CD8-positive, alpha-beta memory T cell (primary cell): Measurements from ENCODE around the gene CLSTN1. TPM values are rescaled to one million over a fixed set of nuclear protein-coding genes. Genes with fewer than 3 reads are reported as not detected.

Source experiments
- CTCF ChIA-PET: fragments of 350-600 bp; sonication (Branson Sonifier 250); formaldehyde crosslinking; loops from one replicate; lab custom pipeline; 2021; ENCODE audit warnings: antibody characterized with exemption; lab: Charles Lee
- POLR2A ChIA-PET: fragments of 350-600 bp; sonication (Branson Sonifier 250); formaldehyde crosslinking; loops from one replicate; lab custom pipeline; 2021; ENCODE audit warnings: antibody characterized with exemption; lab: Charles Lee
- DNase-seq, 5 donors: peaks; one replicate each; pipeline versions ENCODE4 v3.0.0 to v3.0.0-alpha.2; 2020 to 2022; ENCODE audit warnings: mixed read lengths in 1 of 5
- H3K27ac ChIP-seq: one replicate; pipeline ENCODE4 v1.7.0; 2013; ENCODE audit warnings: low read depth, mild to moderate bottlenecking, low read length, moderate library complexity
- H3K27me3 ChIP-seq: 2 replicates; pipeline ENCODE4 v1.7.0; 2013; ENCODE audit warnings: low read length, mild to moderate bottlenecking; ENCODE audit not compliant: insufficient read depth, poor library complexity, severe bottlenecking
- H3K36me3 ChIP-seq: 2 replicates; pipeline ENCODE4 v1.7.0; 2013; ENCODE audit warnings: mild to moderate bottlenecking, low read length, moderate library complexity; ENCODE audit not compliant: insufficient read depth
- H3K4me1 ChIP-seq: 2 replicates; pipeline ENCODE4 v1.7.0; 2013; ENCODE audit warnings: mild to moderate bottlenecking, low read length, moderate library complexity; ENCODE audit not compliant: insufficient read depth
- H3K4me3 ChIP-seq: 2 replicates; pipeline ENCODE4 v1.7.0; 2013; ENCODE audit warnings: mild to moderate bottlenecking, low read length
- H3K9me3 ChIP-seq: 2 replicates; pipeline ENCODE4 v1.7.0; 2013; ENCODE audit warnings: mild to moderate bottlenecking, low read length
- H3K27ac Mint-ChIP-seq, 8 donors: one replicate each; pipeline ENCODE4 v1.8.0; 2020 to 2021; ENCODE audit warnings: mixed read lengths in 8 of 8, mild to moderate bottlenecking in 6 of 8, inconsistent platforms in 3 of 8, moderate library complexity in 3 of 8
- H3K27me3 Mint-ChIP-seq, 2 donors: one replicate each; pipeline ENCODE4 v1.8.0; 2020 to 2021; ENCODE audit warnings: mixed read lengths in 2 of 2, mild to moderate bottlenecking in 1 of 2, moderate library complexity in 1 of 2
- H3K36me3 Mint-ChIP-seq, 3 donors: one replicate each; pipeline ENCODE4 v1.8.0; 2020 to 2021; ENCODE audit warnings: mixed read lengths in 3 of 3, inconsistent platforms in 1 of 3, mild to moderate bottlenecking in 1 of 3
- H3K4me1 Mint-ChIP-seq, 3 donors: one replicate each; pipeline ENCODE4 v1.8.0; 2020 to 2021; ENCODE audit warnings: mixed read lengths in 3 of 3, inconsistent platforms in 1 of 3, mild to moderate bottlenecking in 1 of 3
- H3K4me3 Mint-ChIP-seq, 7 donors: one replicate each; pipeline ENCODE4 v1.8.0; 2020 to 2021; ENCODE audit warnings: mixed read lengths in 7 of 7, mild to moderate bottlenecking in 6 of 7, moderate library complexity in 4 of 7, inconsistent platforms in 2 of 7
- H3K9me3 Mint-ChIP-seq, 5 donors: one replicate each; pipeline ENCODE4 v1.8.0; 2020 to 2022; ENCODE audit warnings: mixed read lengths in 5 of 5, mild to moderate bottlenecking in 3 of 5, moderate library complexity in 2 of 5, inconsistent platforms in 1 of 5
- polyA plus RNA-seq: library from polyadenylated mRNA; unstranded; fragments of 300-500 nt; fragmentation: Illumina TruSeq; gene quantifications from one replicate; pipeline ENCODE4 v1.2.3, GENCODE V29; 2021
- total RNA-seq, 2 experiments: library from RNA; stranded (reverse); gene quantifications; one replicate each; pipeline ENCODE4 v1.2.3, GENCODE V29; 2021

CLSTN1 gene
- total and polyA plus RNA-seq, 3 experiments from 2014 or later = 38.4 to 48.2 (median 40.8) TPM

DNA sequence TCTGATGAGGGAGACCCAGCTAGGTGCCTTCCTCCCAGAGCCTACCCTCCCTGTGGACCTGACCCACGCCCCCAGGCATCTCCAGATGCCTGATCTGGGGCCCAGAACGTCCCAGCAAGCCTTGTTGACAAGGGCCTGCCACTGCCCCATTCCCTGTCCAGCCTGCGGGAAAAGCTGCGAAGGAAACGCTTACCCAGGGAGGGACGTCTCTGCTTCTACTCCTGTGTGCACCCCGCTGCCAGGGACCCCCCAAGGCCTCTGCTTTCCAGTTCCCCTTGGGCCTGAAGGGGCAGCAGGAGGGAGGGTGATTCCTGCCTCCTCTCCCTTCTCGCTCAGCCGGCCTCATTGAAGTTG lies 11.6 kb upstream of the CLSTN1 start:
- Mint-ChIP-seq H3K36me3 (no peaks in the 10 kb centered on the region), H3K27ac (no peak overlapping the region)
- CTCF ChIA-PET = no interaction called here

DNA sequence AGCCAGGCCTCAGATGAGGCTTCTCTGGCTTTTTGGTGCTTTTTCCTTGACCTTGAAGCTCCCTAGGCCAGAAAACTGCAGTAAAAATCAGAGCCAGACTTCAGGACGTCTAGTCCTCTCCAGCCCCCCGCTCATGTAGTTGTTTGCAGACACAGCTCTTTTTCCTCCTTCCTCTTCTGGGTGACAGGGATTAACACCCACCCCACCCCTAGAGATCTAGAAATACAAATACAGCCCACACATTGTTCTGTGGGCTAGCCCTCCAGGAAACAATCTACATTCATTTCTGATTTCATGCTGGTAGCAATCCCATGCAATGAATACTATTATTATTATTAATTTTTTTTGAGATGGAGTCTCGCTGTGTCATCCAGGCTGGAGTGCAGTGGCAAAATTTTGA lies 9.9 kb upstream of the CLSTN1 start:
- H3K27ac ChIP-seq = no peak overlapping the region
- ChIA-PET POLR2A (no interaction called here), CTCF (no interaction called here)
- Mint-ChIP-seq H3K4me3 (no peak overlapping the region), H3K9me3 (no peaks in the 10 kb centered on the region), H3K4me1 (peaks cover 1 to 9% (median 4%) of the 10 kb centered on the region in 3 donors), H3K27ac (peak overlapping the region in 1 of 8 donors; percentile 38), H3K27me3 (no peaks in the 10 kb centered on the region), H3K36me3 (no peaks in the 10 kb centered on the region)
- DNase-seq = no peak
- H3K9me3 ChIP-seq = no peaks in the 10 kb centered on the region
- no peaks in the 10 kb centered on the region for H3K27me3 ChIP-seq
- no peaks in the 10 kb centered on the region for H3K36me3 ChIP-seq
- H3K4me1 ChIP-seq = no peaks in the 10 kb centered on the region
- H3K4me3 ChIP-seq = no peak overlapping the region

More for the DNA sequence above, 11.6 kb upstream of the CLSTN1 start:
- Histone ChIP-seq H3K4me3 (no peak overlapping the region), H3K27ac (no peak overlapping the region), H3K9me3 (no peaks in the 10 kb centered on the region), H3K27me3 (no peaks in the 10 kb centered on the region), H3K36me3 (no peaks in the 10 kb centered on the region), H3K4me1 (no peaks in the 10 kb centered on the region)
- no peaks in the 10 kb centered on the region for H3K27me3 Mint-ChIP-seq
- DNase-seq = peak in 1 of 5 donors; percentile 24
- H3K4me3 Mint-ChIP-seq = no peak overlapping the region
- POLR2A ChIA-PET = no interaction called here
- peaks cover 1 to 9% (median 4%) of the 10 kb centered on the region in 3 donors for H3K4me1 Mint-ChIP-seq
- H3K9me3 Mint-ChIP-seq = no peaks in the 10 kb centered on the region

DNA sequence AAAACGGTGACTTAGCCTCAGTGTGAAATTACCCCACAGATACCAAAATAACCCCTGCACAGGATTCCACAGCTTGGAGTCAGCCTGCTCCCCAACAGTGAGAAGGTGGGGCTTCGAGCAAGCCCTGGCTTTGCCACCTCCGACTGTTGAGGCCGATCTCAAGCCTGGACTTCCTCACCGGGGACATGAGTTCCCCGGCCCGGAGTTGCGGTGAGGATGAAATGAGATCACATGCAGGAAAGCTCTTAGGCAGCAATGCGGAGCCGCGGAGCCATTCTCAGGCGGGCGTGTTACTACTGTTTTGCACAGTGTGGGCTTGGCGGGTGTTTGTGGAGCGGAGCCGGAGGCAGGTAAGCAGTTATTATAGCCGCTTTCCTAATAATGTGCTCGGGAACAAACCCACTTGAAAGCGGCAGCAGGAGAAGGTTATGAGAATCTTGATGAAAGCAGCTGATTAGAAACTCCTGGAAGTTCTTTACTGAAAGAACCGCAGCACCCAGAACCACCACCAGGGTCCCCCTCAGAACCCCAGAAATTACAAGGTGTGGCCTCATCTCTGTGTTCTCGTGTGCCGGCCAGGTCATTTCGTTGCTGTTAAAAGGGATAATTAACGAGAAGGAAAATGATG lies 3.9 kb upstream of the CLSTN1 start:
- Mint-ChIP-seq H3K4me3 (peak overlapping the region in 1 of 7 donors; percentile 48), H3K27ac (no peak overlapping the region), H3K4me1 (peaks cover 20 to 24% (median 23%) of the 10 kb centered on the region in 3 donors), H3K27me3 (no peaks in the 10 kb centered on the region), H3K36me3 (peaks cover 0 to 4% (median 0%) of the 10 kb centered on the region in 3 donors), H3K9me3 (no peaks in the 10 kb centered on the region)
- Histone ChIP-seq H3K36me3 (no peaks in the 10 kb centered on the region), H3K9me3 (no peaks in the 10 kb centered on the region), H3K27me3 (no peaks in the 10 kb centered on the region), H3K27ac (no peak overlapping the region), H3K4me3 (no peak overlapping the region), H3K4me1 (peaks cover 18% of the 10 kb centered on the region)
- ChIA-PET CTCF (interaction anchor here (2.3 kb wide), 1 partner anchor 43 kb away, joined by 7 read pairs; no protein-coding TSS in a partner anchor), POLR2A (interaction anchor here (0.6 kb wide), 1 partner anchor 25 kb away, joined by 3 read pairs; no protein-coding TSS in a partner anchor)
- DNase-seq = peak in 1 of 5 donors; percentile 45

DNA sequence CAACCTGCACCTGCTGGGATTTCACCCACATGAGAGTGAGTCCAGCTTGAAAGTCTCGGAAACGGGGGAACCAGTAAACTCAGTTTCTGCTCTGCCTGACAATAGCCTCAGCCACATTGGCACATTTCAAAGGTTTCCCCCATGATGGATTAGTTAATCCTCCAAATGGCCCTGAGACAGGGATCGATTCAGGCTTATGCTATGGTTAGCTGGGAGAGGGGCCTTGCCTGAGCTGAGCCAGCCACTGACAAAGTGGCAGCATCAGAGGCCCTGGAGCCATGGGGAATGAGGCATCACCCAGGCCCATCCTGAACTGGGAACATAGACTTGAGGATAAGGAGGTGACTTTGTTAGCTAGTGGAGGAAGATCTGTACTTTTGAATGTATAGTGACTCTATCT lies 2.9 kb upstream of the CLSTN1 start:
- no peak for DNase-seq
- Histone ChIP-seq H3K36me3 (no peaks in the 10 kb centered on the region), H3K9me3 (no peaks in the 10 kb centered on the region), H3K27ac (no peak overlapping the region), H3K4me1 (peaks cover 28% of the 10 kb centered on the region), H3K27me3 (no peaks in the 10 kb centered on the region), H3K4me3 (no peak overlapping the region)
- H3K36me3 Mint-ChIP-seq = peaks cover 0 to 5% (median 0%) of the 10 kb centered on the region in 3 donors
- H3K4me1 Mint-ChIP-seq = peaks cover 30 to 34% (median 34%) of the 10 kb centered on the region in 3 donors
- POLR2A ChIA-PET = no interaction called here
- no peaks in the 10 kb centered on the region for H3K27me3 Mint-ChIP-seq
- H3K9me3 Mint-ChIP-seq = no peaks in the 10 kb centered on the region
- peak overlapping the region in 6 of 8 donors; percentile 64 to 94 (median 88) for H3K27ac Mint-ChIP-seq
- H3K4me3 Mint-ChIP-seq = peak overlapping the region in 2 of 7 donors; percentile 0 to 88
- CTCF ChIA-PET = interaction anchor here (0.8 to 1.4 kb wide), 5 partner anchors 24 to 211 kb away, joined by 3 to 5 read pairs (median 4); partner anchors contain the start of gene PIK3CD

DNA sequence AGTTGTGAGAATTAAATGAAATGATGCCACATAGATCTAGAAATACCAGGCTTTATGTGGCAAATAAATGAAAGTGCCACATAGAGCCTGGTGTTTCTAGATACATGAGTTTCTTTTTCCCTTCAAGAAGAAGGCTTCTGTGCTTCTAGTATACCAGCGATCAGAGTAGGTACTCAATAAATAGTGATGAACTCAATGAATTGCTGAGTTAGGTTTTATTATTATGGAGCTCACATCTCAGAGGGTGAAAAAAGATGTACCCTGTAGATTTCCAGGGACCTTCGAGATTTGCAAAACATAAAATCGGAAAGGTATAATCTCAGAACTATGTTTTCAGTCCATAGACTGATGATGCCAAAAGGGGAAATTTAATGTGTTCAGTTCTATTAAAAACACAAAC lies 2.3 kb upstream of the CLSTN1 start:
- H3K4me3 ChIP-seq = no peak overlapping the region

DNA sequence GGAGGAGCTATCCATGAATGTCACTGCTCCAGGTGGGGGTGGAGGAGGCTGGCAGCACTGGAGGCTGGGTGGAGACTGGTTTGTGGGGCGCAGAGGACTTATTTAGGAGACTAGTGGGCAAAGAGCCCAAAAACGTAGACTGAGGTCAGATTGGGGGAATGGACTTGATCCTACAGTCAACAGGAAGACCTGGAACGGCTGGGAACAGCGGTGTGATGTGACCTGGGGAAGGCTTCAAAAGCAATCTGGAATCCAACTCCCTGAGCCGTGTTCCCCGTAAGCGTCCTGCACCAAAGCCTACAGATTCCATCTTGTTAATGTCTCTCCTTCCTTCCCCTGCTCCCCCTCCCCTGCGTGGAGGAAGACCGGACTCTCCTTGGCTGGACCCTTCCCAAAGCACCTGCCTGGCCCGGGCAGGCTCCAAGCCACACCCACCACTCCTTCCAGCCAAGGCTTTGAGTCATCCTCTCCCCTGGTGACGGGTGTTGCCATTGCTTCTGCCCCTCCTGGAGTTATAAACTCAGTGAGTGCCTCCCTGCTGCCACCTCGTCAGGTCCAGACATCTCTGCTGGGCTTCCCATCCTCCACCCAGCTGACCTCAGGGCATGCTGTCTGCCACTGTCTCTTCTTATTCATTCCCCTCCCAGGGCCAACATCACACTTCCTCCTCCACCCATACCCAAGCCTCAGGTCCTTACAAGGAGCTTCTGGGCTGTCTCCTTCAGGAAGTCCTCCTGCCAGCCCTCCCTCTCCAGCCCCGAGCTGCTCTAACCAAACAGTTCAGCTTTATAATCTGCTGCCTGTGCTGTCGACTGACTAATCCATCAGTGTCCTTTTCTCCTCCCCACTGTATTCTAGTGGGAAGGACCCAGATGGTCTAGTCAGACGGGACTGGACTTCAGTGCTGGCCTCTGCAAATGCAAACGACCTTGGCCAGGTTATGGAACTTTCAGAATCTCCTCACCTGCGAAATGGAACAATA lies 1.6 kb upstream of the CLSTN1 start:
- peaks cover 28% of the 10 kb centered on the region for H3K4me1 ChIP-seq
- no peak overlapping the region for H3K4me3 ChIP-seq
- peak; percentile 42 to 68 (median 46) for DNase-seq
- H3K4me3 Mint-ChIP-seq = peak overlapping the region; percentile 69 to 91 (median 80)
- peaks cover 39 to 45% (median 45%) of the 10 kb centered on the region in 3 donors for H3K4me1 Mint-ChIP-seq
- no peaks in the 10 kb centered on the region for H3K9me3 Mint-ChIP-seq
- ChIA-PET POLR2A (no interaction called here), CTCF (interaction anchor here (1.0 to 1.4 kb wide), 3 partner anchors 11 to 210 kb away, joined by 3 to 5 read pairs (median 4); partner anchors contain the start of gene PIK3CD)
- peaks cover 0 to 7% (median 0%) of the 10 kb centered on the region in 3 donors for H3K36me3 Mint-ChIP-seq
- no peaks in the 10 kb centered on the region for H3K9me3 ChIP-seq
- H3K27ac Mint-ChIP-seq = peak overlapping the region; percentile 85 to 96 (median 90)
- no peaks in the 10 kb centered on the region for H3K27me3 ChIP-seq
- H3K27me3 Mint-ChIP-seq = no peaks in the 10 kb centered on the region
- no peak overlapping the region for H3K27ac ChIP-seq
- no peaks in the 10 kb centered on the region for H3K36me3 ChIP-seq

More for the DNA sequence above, 2.3 kb upstream of the CLSTN1 start:
- no peaks in the 10 kb centered on the region for H3K27me3 ChIP-seq
- H3K4me3 Mint-ChIP-seq = peak overlapping the region; percentile 69 to 88 (median 80)
- no peaks in the 10 kb centered on the region for H3K36me3 ChIP-seq
- H3K4me1 Mint-ChIP-seq = peaks cover 33 to 38% (median 38%) of the 10 kb centered on the region in 3 donors
- POLR2A ChIA-PET = no interaction called here
- H3K27me3 Mint-ChIP-seq = no peaks in the 10 kb centered on the region
- H3K9me3 ChIP-seq = no peaks in the 10 kb centered on the region
- DNase-seq = no peak
- CTCF ChIA-PET = interaction anchor here (0.8 to 1.4 kb wide), 6 partner anchors 12 to 210 kb away, joined by 3 to 5 read pairs (median 4); partner anchors contain the start of gene PIK3CD
- peaks cover 28% of the 10 kb centered on the region for H3K4me1 ChIP-seq
- no peak overlapping the region for H3K27ac ChIP-seq
- peaks cover 0 to 5% (median 0%) of the 10 kb centered on the region in 3 donors for H3K36me3 Mint-ChIP-seq
- peak overlapping the region; percentile 85 to 96 (median 90) for H3K27ac Mint-ChIP-seq
- H3K9me3 Mint-ChIP-seq = no peaks in the 10 kb centered on the region

DNA sequence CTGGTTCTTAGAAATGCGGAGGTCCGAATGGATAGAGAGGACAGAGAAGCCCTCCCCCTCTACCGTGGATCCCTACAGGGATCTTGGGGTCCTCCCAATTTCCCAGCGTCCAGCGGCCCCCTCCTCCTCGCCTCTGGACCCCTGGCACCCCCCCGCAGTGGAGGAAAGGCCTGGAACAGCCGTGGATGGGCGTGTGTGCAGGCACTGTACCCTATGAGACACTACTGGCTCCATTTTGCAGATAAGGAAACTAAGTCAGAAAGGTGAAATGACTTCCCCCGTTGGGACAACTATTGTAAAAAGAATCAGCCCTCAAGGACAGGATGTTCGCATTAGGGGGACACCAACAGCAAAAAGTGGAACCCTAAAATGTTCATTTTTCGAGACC lies 931 bp upstream of the CLSTN1 start:
- H3K4me1 ChIP-seq = peaks cover 28% of the 10 kb centered on the region
- no peak overlapping the region for H3K27ac ChIP-seq
- Mint-ChIP-seq H3K27me3 (no peaks in the 10 kb centered on the region), H3K4me1 (peaks cover 42 to 51% (median 50%) of the 10 kb centered on the region in 3 donors), H3K27ac (peak overlapping the region; percentile 84 to 94 (median 87)), H3K9me3 (no peaks in the 10 kb centered on the region), H3K36me3 (peaks cover 0 to 11% (median 0%) of the 10 kb centered on the region in 3 donors), H3K4me3 (peak overlapping the region; percentile 69 to 91 (median 80))
- H3K27me3 ChIP-seq = no peaks in the 10 kb centered on the region
- no peak for DNase-seq
- no peaks in the 10 kb centered on the region for H3K9me3 ChIP-seq
- ChIA-PET POLR2A (no interaction called here), CTCF (interaction anchor here (1.2 kb wide), 1 partner anchor 10 kb away, joined by 3 read pairs; no protein-coding TSS in a partner anchor)
- H3K36me3 ChIP-seq = no peaks in the 10 kb centered on the region
- peak overlapping the region; percentile 58 for H3K4me3 ChIP-seq
